NCI-H446 (cell line): ENCODE measurements around the gene TPT1.
A peak's percentile ranks its signal among the peaks of the same experiment; 100 is the strongest.

Experiments
- DNase-seq, 2 experiments: peaks; one replicate each; lab custom pipeline; 2025; lab: John Stamatoyannopoulos, UW

The TPT1 gene

GRCh38 chr13:45333977-45334922, 6.7 kb downstream of the TPT1 start:
- peak in 1 of 2 experiments; percentile 10 for DNase-seq

GRCh38 chr13:45333251-45333976, 7.6 kb downstream of the TPT1 start:
- DNase-seq = no peak

DNA sequence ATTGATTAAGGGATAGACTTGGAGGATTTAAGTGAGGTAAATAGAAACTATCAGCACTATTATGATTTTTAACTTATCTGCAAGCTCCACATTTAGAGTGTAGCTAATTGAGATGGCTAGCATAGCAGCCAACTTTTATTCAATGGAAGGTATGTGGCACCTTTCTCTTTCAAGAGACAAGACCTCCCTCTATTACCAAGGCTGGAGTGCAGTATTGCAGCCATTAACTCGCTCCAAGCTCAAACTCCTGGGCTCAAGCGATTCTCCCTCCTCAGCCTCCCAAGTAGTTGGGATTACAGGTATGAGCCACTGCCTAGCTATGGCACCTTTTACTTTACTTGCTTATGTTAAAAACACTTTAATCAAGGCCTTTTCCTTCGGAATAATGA, 8.2 kb downstream of the TPT1 start:
- DNase-seq = no peak

GRCh38 chr13:45332036-45332830, 8.8 kb downstream of the TPT1 start:
- no peak for DNase-seq

DNA sequence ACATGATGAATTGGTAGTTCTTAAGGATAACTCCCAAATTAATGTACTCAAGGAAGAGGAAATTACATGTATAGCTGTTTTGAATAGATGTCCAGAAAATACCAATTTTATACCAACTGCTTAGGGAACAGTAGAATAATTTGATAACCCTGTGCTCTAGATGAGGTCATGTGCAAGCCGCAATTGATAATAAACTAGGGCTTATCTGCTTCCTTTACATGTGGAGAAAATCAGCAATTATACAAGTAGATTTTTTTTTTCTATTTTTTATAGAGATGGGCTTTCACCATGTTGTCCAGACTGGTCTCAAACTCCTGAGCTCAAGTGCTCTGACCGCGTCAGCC, 9.3 kb downstream of the TPT1 start:
- DNase-seq = no peak

DNA sequence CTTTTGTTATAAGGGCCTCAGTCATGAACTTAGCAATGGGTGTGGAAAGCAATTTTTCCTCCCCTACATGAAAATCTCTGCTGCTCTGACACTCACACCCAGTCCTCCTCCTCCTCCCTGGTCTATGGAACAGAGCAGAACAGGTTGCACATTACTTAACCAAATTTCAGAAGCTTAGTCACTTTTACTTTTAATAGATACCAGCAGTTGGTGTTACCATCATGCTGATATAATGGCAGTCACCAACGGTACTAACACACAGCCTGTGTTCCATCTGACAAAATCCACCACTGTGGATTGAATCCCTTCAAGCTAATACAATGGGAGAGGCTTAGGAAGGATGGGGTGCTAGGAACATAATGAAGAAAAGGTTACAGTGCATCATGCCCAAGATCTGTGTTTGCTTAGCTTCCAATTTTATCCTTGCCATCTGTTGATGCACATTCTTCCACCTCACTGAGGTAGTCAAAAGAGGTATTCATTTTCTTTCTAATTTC, 9.8 kb downstream of the TPT1 start:
- DNase-seq = no peak

DNA sequence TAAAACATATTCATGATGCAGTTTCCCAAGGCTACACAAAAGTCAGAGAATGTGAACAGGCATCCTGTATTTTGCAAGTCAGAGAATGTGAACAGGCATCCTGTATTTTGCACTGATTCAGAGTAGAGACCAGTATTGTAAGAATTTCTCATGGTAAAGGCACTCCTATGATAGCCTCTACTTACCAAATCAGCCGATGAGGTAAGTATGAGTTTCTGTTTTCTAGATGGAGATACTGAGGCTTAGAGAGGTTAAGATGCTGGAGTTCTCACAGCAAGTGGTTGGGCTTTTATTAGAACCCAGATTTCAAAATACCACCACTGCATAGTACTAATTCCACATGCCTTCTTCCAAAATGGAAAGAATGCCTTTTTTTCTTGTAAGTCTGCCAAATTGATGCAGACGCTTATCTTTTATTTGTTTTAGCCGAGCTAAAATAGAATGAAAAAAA, 12.3 kb downstream of the TPT1 start:
- DNase-seq = no peak

DNA sequence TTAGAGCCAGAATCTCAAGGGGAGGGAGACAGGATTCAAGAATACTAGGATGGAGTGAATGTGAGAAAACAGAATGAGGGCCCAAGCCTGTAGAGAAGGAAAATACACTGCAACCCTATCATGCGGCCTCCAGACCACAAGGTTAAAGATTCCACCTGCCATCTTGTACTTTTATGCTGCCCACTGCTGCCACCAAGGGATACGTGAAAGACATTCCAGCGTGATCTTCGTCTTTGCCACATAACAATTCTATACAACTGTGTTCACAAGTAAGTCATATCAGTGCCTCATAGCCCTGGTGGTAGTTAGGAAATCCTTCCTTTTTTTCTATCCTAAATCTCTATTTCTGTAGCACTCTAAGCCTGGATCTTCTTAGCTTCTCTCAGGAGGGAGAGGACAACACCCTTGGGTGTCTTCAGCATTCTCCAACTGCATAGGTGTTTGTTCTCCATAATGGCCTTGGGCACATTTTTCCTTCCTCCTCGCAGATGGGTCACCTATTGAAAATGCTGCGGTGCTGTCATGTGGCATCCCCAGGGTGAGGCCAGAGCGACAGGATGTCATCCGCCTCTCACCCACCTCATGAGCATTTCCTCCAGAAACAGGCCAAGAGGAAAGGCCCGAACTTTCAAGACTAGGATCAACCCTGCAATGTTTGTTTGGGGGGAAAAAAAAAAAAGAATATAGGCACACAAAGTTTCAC, 13.6 kb downstream of the TPT1 start:
- DNase-seq = no peak

- DNase-seq = no peak
These were observed 15.2 kb downstream of the TPT1 start for GRCh38 chr13:45325806-45326205.

- no peak for DNase-seq
These were observed 19.9 kb downstream of the TPT1 start for GRCh38 chr13:45320876-45321629.

DNA sequence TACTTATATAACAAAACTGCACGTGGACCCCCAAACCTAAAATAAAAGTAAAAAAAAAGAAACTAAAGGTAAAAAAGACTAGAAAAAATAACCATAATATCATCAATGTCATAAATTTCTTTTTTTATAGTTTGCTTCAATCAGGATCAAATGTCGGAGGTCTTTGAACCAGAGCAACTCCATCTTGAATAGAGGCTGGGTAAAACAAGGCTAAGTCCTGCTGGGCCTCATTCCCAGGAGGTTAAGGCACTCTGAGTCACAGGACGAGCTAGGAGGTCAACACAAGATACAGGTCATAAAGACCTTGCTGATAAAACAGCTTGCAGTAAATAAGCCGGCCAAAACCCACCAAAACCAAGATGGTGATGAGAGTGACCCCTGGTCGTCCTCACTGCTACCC, 24.0 kb downstream of the TPT1 start:
- no peak for DNase-seq

DNA sequence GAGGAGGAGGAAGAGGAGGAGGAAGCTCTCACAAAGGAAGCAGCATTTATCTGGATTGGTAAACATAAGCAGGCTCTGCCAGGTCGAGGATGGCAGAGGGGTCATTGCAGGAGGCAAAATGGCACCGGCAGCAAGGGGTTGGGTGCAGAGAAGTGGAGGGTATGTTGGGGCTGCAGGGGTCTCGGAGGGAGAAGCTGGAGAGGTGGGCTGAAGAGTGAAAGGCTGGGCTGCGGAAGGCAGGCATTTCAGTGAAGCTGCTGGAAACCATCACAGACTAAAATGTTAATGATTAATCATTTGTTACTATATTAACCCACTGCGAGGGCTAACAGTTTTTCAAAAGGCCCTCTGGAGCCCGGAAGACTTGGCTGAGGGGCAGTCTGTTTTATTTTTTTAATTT, 24.6 kb downstream of the TPT1 start:
- DNase-seq = no peak

- no peak for DNase-seq
These were observed 25.3 kb downstream of the TPT1 start for GRCh38 chr13:45315520-45316167.

DNA sequence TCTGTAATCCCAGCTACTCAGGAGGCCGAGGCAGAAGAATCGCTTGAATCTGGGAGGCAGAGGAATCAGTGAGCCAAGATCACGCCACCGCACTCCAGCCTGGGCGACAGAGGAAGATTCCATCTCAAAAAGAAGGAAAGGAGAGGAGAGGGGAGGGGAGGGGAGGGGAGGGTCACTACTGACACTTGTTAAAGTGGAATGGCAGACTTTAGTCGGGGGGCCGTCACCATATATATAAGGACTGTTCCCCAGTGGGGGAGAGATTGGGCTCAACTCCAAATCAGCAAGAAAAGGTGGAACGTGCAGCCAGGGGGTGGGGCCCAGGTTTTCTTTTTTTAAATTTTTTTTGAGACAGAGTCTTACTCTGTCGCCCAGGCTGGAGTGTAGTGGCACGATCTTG, 26.2 kb downstream of the TPT1 start:
- no peak for DNase-seq

DNA sequence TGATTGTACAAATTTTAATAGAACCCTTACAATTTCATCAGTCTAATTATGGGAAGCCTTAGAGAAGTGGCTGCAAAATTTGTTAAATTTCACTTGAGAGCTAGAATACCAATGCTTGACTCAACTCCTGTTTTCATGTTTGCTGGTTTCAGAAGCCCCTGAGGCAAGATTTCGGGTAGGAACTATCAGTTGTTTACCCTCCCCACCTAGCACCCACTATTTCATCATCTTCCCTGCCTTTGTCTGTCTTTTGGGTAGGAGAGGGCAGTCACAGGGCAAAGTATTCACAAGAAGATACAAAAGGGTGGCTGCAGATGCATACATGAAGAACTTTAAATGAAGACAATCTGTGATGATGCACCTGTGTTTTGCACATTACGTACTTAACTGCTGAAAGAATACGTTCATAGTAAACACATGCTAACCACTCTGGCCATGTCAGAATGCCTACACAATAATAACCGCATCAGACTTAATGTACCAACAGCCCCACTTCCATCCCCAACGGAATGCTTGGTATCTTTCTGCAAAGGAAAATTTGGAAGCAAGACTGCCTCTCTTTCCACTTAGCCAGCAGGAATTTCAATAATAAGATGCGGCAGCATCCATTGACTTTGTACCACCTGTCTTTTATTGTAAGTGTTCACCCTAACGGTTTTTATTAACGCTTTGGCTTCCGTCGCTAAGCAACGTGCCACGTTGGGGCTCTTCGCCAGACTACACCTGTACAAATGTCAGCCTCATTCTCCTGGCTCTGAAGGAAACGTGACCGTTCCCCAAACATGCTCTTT, 30.4 kb downstream of the TPT1 start:
- DNase-seq = no peak

DNA sequence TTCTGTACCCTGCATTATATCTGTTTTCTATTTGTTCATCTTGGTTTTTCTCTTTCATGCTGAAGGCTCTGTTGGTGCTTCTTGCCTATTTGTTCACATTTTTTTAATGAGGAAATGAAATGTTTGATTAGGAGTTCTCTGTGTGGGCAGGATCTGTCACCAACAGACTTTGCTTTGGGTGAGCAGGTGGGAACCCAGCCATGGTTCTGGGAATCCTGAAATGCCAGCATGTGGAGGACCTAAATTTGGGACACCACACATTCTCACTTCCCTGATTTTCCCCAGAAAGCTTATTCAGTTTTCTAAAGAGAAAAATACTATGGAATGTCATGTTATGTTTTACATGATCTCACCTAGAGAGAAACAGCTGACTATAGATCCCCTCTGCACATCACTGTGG, 34.0 kb downstream of the TPT1 start:
- DNase-seq = no peak

GRCh38 chr13:45305079-45305478, 35.9 kb downstream of the TPT1 start:
- DNase-seq = no peak

DNA sequence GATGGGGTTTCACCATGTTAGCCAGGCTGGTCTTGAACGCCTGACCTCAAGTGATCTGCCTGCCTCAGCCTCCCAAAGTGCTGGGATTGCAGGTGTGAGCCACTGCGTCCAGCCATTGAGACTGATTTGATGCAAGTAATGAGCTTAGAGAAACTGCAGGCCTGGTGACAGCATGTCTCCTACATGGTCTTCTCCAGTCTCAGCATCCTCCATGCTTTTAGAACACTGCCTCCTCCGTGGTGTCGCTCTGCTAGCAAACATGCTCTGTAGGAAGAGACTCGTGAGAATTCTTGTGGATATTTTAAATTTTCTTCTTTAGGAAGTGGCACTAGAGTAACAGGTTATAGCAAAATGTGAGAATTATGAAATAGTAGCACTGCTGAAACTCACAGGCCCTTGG, 37.1 kb downstream of the TPT1 start:
- DNase-seq = no peak

- no peak for DNase-seq
These were observed 38.0 kb downstream of the TPT1 start for GRCh38 chr13:45303026-45303425.

DNA sequence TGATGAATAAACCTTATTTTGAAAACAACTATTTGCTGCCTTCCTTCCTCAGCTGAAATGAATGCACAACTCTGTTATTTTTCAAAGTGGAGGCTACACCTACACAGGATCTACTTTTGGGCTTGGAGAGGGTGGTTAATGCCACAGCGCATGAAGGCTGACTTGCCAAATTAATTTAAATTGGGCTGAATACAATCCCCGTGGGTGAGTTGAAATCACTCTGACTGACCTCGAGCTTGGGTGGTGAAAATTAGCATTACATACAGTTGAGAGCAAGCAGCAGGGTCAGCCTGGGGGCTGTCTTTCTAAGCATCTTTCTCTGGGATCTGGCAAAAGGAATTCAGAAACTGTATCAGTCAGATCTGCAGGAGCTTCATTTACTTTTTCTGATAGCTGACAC, 38.5 kb downstream of the TPT1 start:
- no peak for DNase-seq
